Loucy (cell line): ENCODE data around the gene BRSK2.

Experiments
- EZH2phosphoT487 ChIP-seq: fragments of 200-600 bp; IDR thresholded peaks from 2 replicates; pipeline ENCODE4 v1.6.1; 2018; ENCODE audit warnings: antibody characterized with exemption, mild to moderate bottlenecking, moderate library complexity, borderline replicate concordance
- TF ChIP-seq, protein P1 (sequence below): fragments of 200-600 bp; sonication (generic); conservative IDR thresholded peaks from 2 replicates; pipeline ENCODE4 v1.5.1; 2014; ENCODE audit warnings: mild to moderate bottlenecking, antibody characterized with exemption, low read length

DNA sequence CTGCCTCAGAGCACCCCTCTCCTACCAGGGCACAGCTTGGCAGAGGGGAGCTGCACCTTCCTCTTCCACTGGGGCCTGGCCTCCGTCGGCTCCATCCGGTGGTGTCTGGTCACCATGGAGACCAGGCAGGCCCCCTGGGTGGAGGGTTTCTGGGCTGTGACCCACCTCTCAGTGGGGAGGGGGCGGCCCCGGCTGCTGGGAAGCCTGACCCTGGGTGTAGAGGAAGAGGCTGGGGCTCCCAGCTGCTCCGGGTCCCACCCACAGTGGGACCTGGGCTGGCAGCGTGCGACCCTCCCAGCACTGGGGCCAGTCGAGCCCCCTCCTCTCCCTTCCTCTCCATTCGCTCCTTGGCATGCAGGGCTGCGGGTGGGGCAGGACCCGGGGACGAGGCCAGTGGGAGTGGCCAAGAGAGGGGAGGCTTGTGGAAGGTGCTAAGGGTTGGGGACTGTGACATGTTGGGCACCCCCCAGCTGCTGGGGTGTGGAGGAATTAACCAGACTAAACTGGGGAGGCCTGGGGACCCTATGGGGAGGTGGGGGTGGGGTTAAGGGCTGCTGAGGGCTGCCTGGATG lies 46.8 kb downstream of the BRSK2 start:
- TF ChIP-seq, protein P1, sequence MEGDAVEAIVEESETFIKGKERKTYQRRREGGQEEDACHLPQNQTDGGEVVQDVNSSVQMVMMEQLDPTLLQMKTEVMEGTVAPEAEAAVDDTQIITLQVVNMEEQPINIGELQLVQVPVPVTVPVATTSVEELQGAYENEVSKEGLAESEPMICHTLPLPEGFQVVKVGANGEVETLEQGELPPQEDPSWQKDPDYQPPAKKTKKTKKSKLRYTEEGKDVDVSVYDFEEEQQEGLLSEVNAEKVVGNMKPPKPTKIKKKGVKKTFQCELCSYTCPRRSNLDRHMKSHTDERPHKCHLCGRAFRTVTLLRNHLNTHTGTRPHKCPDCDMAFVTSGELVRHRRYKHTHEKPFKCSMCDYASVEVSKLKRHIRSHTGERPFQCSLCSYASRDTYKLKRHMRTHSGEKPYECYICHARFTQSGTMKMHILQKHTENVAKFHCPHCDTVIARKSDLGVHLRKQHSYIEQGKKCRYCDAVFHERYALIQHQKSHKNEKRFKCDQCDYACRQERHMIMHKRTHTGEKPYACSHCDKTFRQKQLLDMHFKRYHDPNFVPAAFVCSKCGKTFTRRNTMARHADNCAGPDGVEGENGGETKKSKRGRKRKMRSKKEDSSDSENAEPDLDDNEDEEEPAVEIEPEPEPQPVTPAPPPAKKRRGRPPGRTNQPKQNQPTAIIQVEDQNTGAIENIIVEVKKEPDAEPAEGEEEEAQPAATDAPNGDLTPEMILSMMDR, result no peak
- no peak for TF ChIP-seq EZH2phosphoT487
